OCI-LY3 (cell line): ENCODE measurements around the gene MGMT.

ENCODE experiments used
- H2AFZ ChIP-seq: fragments of 200-600, 300-600 bp; shearing (Covaris generic); 2 replicates; pipeline ENCODE4 v1.6.0; 2014; ENCODE audit warnings: antibody characterized with exemption, low read depth, low read length
- H3K27ac ChIP-seq: fragments of 200-600, 300-600 bp; sonication (generic); 2 replicates; pipeline ENCODE4 v1.5.1; 2014; ENCODE audit warnings: mild to moderate bottlenecking, low read length, moderate library complexity, mixed read lengths
- H3K27me3 ChIP-seq: fragments of 200-600, 300-600 bp; sonication (generic); 2 replicates; pipeline ENCODE4 v1.6.1; 2014; ENCODE audit warnings: low read depth, low read length, mixed read lengths
- H3K36me3 ChIP-seq: fragments of 200-600, 300-600 bp; sonication (generic); replicated peaks from 2 replicates; pipeline ENCODE3; 2014; ENCODE audit warnings: low read depth, low read length, mixed read lengths
- H3K4me1 ChIP-seq: fragments of 300-600, 200-600 bp; sonication (generic); 2 replicates; pipeline ENCODE4 v1.6.1; 2014; ENCODE audit warnings: low read length, mixed read lengths
- H3K4me2 ChIP-seq: fragments of 200-600, 300-600 bp; sonication (generic); 2 replicates; pipeline ENCODE4 v1.6.1; 2014; ENCODE audit warnings: low read length, mixed read lengths
- H3K4me3 ChIP-seq: fragments of 300-600, 200-600 bp; sonication (generic); 2 replicates; pipeline ENCODE4 v1.5.1; 2014; ENCODE audit warnings: antibody characterized with exemption, mild to moderate bottlenecking, low read length, moderate library complexity
- H3K79me2 ChIP-seq: fragments of 300-600, 200-600 bp; shearing (Covaris generic); 2 replicates; pipeline ENCODE4 v1.6.1; 2014; ENCODE audit warnings: mild to moderate bottlenecking, low read length, mixed read lengths
- H3K9ac ChIP-seq: fragments of 300-600, 200-600 bp; shearing (Covaris generic); 2 replicates; pipeline ENCODE4 v1.6.0; 2014; ENCODE audit warnings: mild to moderate bottlenecking, low read length, moderate library complexity
- H3K9me3 ChIP-seq: fragments of 200-600, 300-600 bp; shearing (Covaris generic); 2 replicates; pipeline ENCODE4 v1.6.1; 2014; ENCODE audit warnings: low read length, mixed read lengths; ENCODE audit not compliant: insufficient read depth
- H4K20me1 ChIP-seq: fragments of 200-600, 300-600 bp; sonication (generic); 2 replicates; pipeline ENCODE4 v1.6.1; 2016; ENCODE audit warnings: low read length, mixed read lengths; ENCODE audit not compliant: insufficient read depth
- CTCF ChIP-seq: fragments of 200-600, 300-600 bp; sonication (generic); IDR thresholded peaks from 2 replicates; pipeline ENCODE4 v1.5.1; 2014; ENCODE audit warnings: antibody characterized with exemption, low read length, low read depth
- EZH2phosphoT487 ChIP-seq: fragments of 200-600 bp; shearing (Covaris generic); IDR thresholded peaks from 2 replicates; pipeline ENCODE4 v1.6.1; 2018; ENCODE audit warnings: antibody characterized with exemption, mixed run types, low read depth

Gene MGMT

GRCh38 chr10:129652021-129652420 is 185.0 kb downstream of the MGMT start:
- Histone ChIP-seq H3K4me2 (no peak overlapping the region), H3K9me3 (no peaks in the 10 kb centered on the region)

GRCh38 chr10:129652521-129653201 is 185.6 kb downstream of the MGMT start:
- Histone ChIP-seq H3K27me3 (no peaks in the 10 kb centered on the region), H3K36me3 (no peaks in the 10 kb centered on the region), H3K4me1 (no peaks in the 10 kb centered on the region), H3K4me3 (no peak overlapping the region), H2AFZ (no peak overlapping the region), H4K20me1 (no peaks in the 10 kb centered on the region), H3K27ac (no peak overlapping the region), H3K79me2 (no peaks in the 10 kb centered on the region), H3K4me2 (no peak overlapping the region), H3K9me3 (no peaks in the 10 kb centered on the region), H3K9ac (no peak overlapping the region)
- TF ChIP-seq EZH2phosphoT487 (no peak), CTCF (no peak)

More at GRCh38 chr10:129652021-129652420, 185.0 kb downstream of the MGMT start:
- Histone ChIP-seq H3K4me3 (no peak overlapping the region), H3K79me2 (no peaks in the 10 kb centered on the region), H4K20me1 (no peaks in the 10 kb centered on the region), H2AFZ (no peak overlapping the region), H3K36me3 (no peaks in the 10 kb centered on the region), H3K9ac (no peak overlapping the region), H3K27me3 (no peaks in the 10 kb centered on the region), H3K27ac (no peak overlapping the region), H3K4me1 (no peaks in the 10 kb centered on the region)
- no peak for TF ChIP-seq CTCF
- TF ChIP-seq EZH2phosphoT487, result no peak

- Histone ChIP-seq H3K4me1 (no peaks in the 10 kb centered on the region), H3K9ac (no peak overlapping the region), H3K4me3 (no peak overlapping the region), H4K20me1 (no peaks in the 10 kb centered on the region), H3K4me2 (no peak overlapping the region), H3K27ac (no peak overlapping the region), H3K27me3 (no peaks in the 10 kb centered on the region), H3K79me2 (no peaks in the 10 kb centered on the region), H2AFZ (no peak overlapping the region), H3K36me3 (no peaks in the 10 kb centered on the region), H3K9me3 (no peaks in the 10 kb centered on the region)
- TF ChIP-seq CTCF (no peak), EZH2phosphoT487 (no peak)
Measured at GRCh38 chr10:129653428-129653827, 186.4 kb downstream of the MGMT start.

GRCh38 chr10:129653861-129654260 is 186.8 kb downstream of the MGMT start:
- Histone ChIP-seq H3K4me2 (no peak overlapping the region), H3K9me3 (no peaks in the 10 kb centered on the region), H3K27ac (no peak overlapping the region), H3K79me2 (no peaks in the 10 kb centered on the region), H3K9ac (no peak overlapping the region), H3K36me3 (no peaks in the 10 kb centered on the region), H2AFZ (no peak overlapping the region), H4K20me1 (no peaks in the 10 kb centered on the region), H3K4me1 (no peaks in the 10 kb centered on the region), H3K27me3 (no peaks in the 10 kb centered on the region), H3K4me3 (no peak overlapping the region)
- no peak for TF ChIP-seq CTCF
- no peak for TF ChIP-seq EZH2phosphoT487
